GM12878 (cell line): Measurements from ENCODE around the gene CCNY. TPM values are rescaled to one million over a fixed set of nuclear protein-coding genes. Genes with fewer than 3 reads are reported as not detected.
A peak's percentile ranks its signal among the peaks of the same experiment; 100 is the strongest.

Experiments used
- ASH2L ChIP-seq: fragments of 300-600, 200-600 bp; sonication (generic); IDR thresholded peaks from 2 replicates; pipeline ENCODE4 v1.6.1; 2017; ENCODE audit warnings: low read depth, mild to moderate bottlenecking, borderline replicate concordance
- BHLHE40 ChIP-seq, 2 experiments: fragments of 450-650 bp in 1 of 2; IDR thresholded peaks; 2 replicates each; pipeline ENCODE4 v1.6.1; 2011 to 2017; ENCODE audit warnings: low read depth in 2 of 2, borderline replicate concordance in 1 of 2, improper control_type of control experiment in 1 of 2, low read length in 1 of 2, mild to moderate bottlenecking in 1 of 2
- DPF2 ChIP-seq: fragments of 450-650 bp; IDR thresholded peaks from 2 replicates; pipeline ENCODE4 v1.6.1; 2017; ENCODE audit warnings: mild to moderate bottlenecking
- E2F4 ChIP-seq: IDR thresholded peaks from 2 replicates; pipeline ENCODE4 v1.6.1; 2012; ENCODE audit warnings: low read depth, low read length, improper control_type of control experiment
- E2F8 ChIP-seq: fragments of 450-650 bp; IDR thresholded peaks from 2 replicates; pipeline ENCODE4 v1.6.1; 2018; ENCODE audit warnings: mild to moderate bottlenecking, low read depth, moderate library complexity; ENCODE audit not compliant: partially characterized antibody
- ESRRA ChIP-seq: IDR thresholded peaks from 2 replicates; pipeline ENCODE4 v1.6.1; 2012; ENCODE audit warnings: mild to moderate bottlenecking, low read length, improper control_type of control experiment
- JUND ChIP-seq: IDR thresholded peaks from 2 replicates; pipeline ENCODE4 v1.6.1; 2012; ENCODE audit warnings: low read depth, mild to moderate bottlenecking, low read length, improper control_type of control experiment, moderate library complexity
- MYC ChIP-seq: IDR thresholded peaks from 2 replicates; pipeline ENCODE4 v1.6.1; 2011; ENCODE audit warnings: mild to moderate bottlenecking, low read length, moderate library complexity, inconsistent platforms; ENCODE audit not compliant: insufficient read depth, insufficient replicate concordance, insufficient read length, severe bottlenecking
- NR2F1 ChIP-seq: fragments of 450-650 bp; conservative IDR thresholded peaks from 2 replicates; pipeline ENCODE4 v1.6.1; 2017; ENCODE audit warnings: mild to moderate bottlenecking
- PAX5 ChIP-seq: IDR thresholded peaks from 2 replicates; pipeline ENCODE4 v1.6.1; 2011; ENCODE audit warnings: low read depth, low read length, borderline replicate concordance
- PKNOX1 ChIP-seq: fragments of 450-650 bp; IDR thresholded peaks from 2 replicates; pipeline ENCODE4 v1.6.1; 2016; ENCODE audit warnings: mild to moderate bottlenecking
- POU2F2 ChIP-seq: IDR thresholded peaks from 3 replicates; pipeline ENCODE4 v1.6.1; 2011; ENCODE audit warnings: low read depth, mild to moderate bottlenecking, low read length, borderline replicate concordance
- RAD21 ChIP-seq: IDR thresholded peaks from 2 replicates; pipeline ENCODE4 v1.6.1; 2011; ENCODE audit warnings: mild to moderate bottlenecking, low read depth, low read length, moderate library complexity; ENCODE audit not compliant: insufficient read depth
- RELB ChIP-seq: fragments of 450-650 bp; IDR thresholded peaks from 2 replicates; pipeline ENCODE4 v1.6.1; 2017; ENCODE audit warnings: low read depth, mild to moderate bottlenecking, moderate library complexity
- SIN3A ChIP-seq: IDR thresholded peaks from 2 replicates; pipeline ENCODE4 v1.6.1; 2012; ENCODE audit warnings: low read depth, low read length, improper control_type of control experiment
- SMARCA5 ChIP-seq: fragments of 450-650 bp; IDR thresholded peaks from 2 replicates; pipeline ENCODE4 v1.6.1; 2017; ENCODE audit warnings: mild to moderate bottlenecking
- TAF1 ChIP-seq: IDR thresholded peaks from 2 replicates; pipeline ENCODE4 v1.6.1; 2011; ENCODE audit warnings: mild to moderate bottlenecking, low read depth, low read length, borderline replicate concordance
- TCF3 ChIP-seq: IDR thresholded peaks from 2 replicates; pipeline ENCODE4 v1.6.1; 2012; ENCODE audit warnings: low read depth, mild to moderate bottlenecking, low read length, borderline replicate concordance; ENCODE audit not compliant: insufficient read depth
- ZBTB11 ChIP-seq: fragments of 450-650 bp; formaldehyde crosslinking; IDR thresholded peaks from 2 replicates; pipeline ENCODE4 v1.5.0; 2022; ENCODE audit warnings: mild to moderate bottlenecking, missing genetic modification characterization
- polyA plus RNA-seq, 11 experiments: library from polyadenylated mRNA; depleted of rRNA in 4 of 11; unstranded in 6 of 11; stranded (reverse) in 5 of 11; fragments of >200 nt; fragmentation: Nextera tagmentation in 4 of 11; fragmentation: Illumina TruSeq in 1 of 11; extraction: Ambion mirVana in 4 of 11; extraction: Trizol in 1 of 11; gene quantifications; 1 replicate in 1 of 11; 2 replicates in 10 of 11; pipeline versions ENCODE4 v1.2.1 to v1.2.3, GENCODE V29; 2011 to 2016; ENCODE audit warnings: inconsistent platforms in 2 of 11, missing spikeins in 2 of 11, low read depth in 1 of 11
- total RNA-seq, 4 experiments: library from RNA; depleted of rRNA in 3 of 4; stranded (reverse); fragments of >200 nt in 3 of 4; fragmentation: Illumina TruSeq in 1 of 4; extraction: Trizol in 1 of 4; gene quantifications; 2 replicates each; pipeline versions ENCODE4 v1.2.1 to v1.2.3, GENCODE V29; 2013 to 2021

CCNY gene
- total and polyA plus RNA-seq, 10 of the 15 experiments (the other 5 are each of a cell fraction or from before 2014, with no cell fraction given), result 3.6 to 50.0 (median 26.1) TPM

- TF ChIP-seq PKNOX1 (no peak), RELB (no peak), PAX5 (no peak), NR2F1 (no peak), POU2F2 (no peak), ZBTB11 (CRISPR knock-in tag) (no peak), RAD21 (no peak), TCF3 (no peak), SMARCA5 (no peak), BHLHE40 (IDR thresholded peaks at IDR 0.05; ENCODE audit: borderline replicate concordance in 1 of 2, low read depth in 2 of 2, low read length in 1 of 2) (no peak), SIN3A (no peak), ESRRA (no peak), E2F4 (no peak), DPF2 (0 out of 2 replicates have a peak, but pooled peaks have one; percentile 48), E2F8 (no peak), ASH2L (no peak), JUND (no peak), MYC (no peak), TAF1 (no peak)
Measured at GRCh38 chr10:35451151-35452016, 115.1 kb downstream of the CCNY start (continued).
